MM.1S (cell line): ENCODE data around the gene USP44.

Experiments
- DNase-seq: peaks from one replicate; pipeline ENCODE4 v3.0.0-alpha.2; 2015
- H2AFZ ChIP-seq: fragments of 300-600 bp; sonication (generic); 2 replicates; pipeline ENCODE4 v1.6.0; 2016; ENCODE audit warnings: antibody characterized with exemption, low read length
- H3F3A ChIP-seq: fragments of 300-600 bp; sonication (generic); 2 replicates; pipeline ENCODE4 v1.6.1; 2016; ENCODE audit warnings: mild to moderate bottlenecking, antibody characterized with exemption, low read length, moderate library complexity, mixed read lengths; ENCODE audit not compliant: insufficient read depth
- H3K27ac ChIP-seq: fragments of 300-600 bp; sonication (generic); 2 replicates; pipeline ENCODE4 v1.5.1; 2016; ENCODE audit warnings: mild to moderate bottlenecking, low read length
- H3K27me3 ChIP-seq: fragments of 300-600 bp; sonication (generic); replicated peaks from 2 replicates; pipeline ENCODE4 v1.6.0; 2016; ENCODE audit warnings: low read length; ENCODE audit not compliant: insufficient read depth
- H3K36me3 ChIP-seq: fragments of 300-600 bp; sonication (generic); replicated peaks from 2 replicates; pipeline ENCODE4 v1.6.1; 2016; ENCODE audit warnings: mild to moderate bottlenecking, low read length, mixed read lengths; ENCODE audit not compliant: insufficient read depth
- H3K4me1 ChIP-seq: fragments of 300-600 bp; sonication (generic); 2 replicates; pipeline ENCODE4 v1.6.1; 2016; ENCODE audit warnings: low read length, mixed read lengths
- H3K4me2 ChIP-seq: fragments of 300-600 bp; sonication (generic); 2 replicates; pipeline ENCODE4 v1.6.0; 2016; ENCODE audit warnings: low read depth, low read length
- H3K4me3 ChIP-seq: fragments of 300-600 bp; sonication (generic); 2 replicates; pipeline ENCODE4 v1.5.1; 2016; ENCODE audit warnings: low read length, mixed read lengths
- H3K79me2 ChIP-seq: fragments of 300-600 bp; sonication (generic); 2 replicates; pipeline ENCODE4 v1.6.1; 2016; ENCODE audit warnings: mixed run types, low read length, mixed read lengths
- H3K9ac ChIP-seq: fragments of 300-600 bp; sonication (generic); 2 replicates; pipeline ENCODE4 v1.6.1; 2016; ENCODE audit warnings: low read length, mixed read lengths
- H3K9me2 ChIP-seq: fragments of 300-600 bp; sonication (generic); replicated peaks from 2 replicates; pipeline ENCODE4 v1.6.1; 2016; ENCODE audit warnings: mild to moderate bottlenecking, low read length, mixed read lengths; ENCODE audit not compliant: insufficient read depth
- H3K9me3 ChIP-seq: fragments of 300-600 bp; sonication (generic); replicated peaks from 2 replicates; pipeline ENCODE4 v1.6.1; 2016; ENCODE audit warnings: mild to moderate bottlenecking, low read length, mixed read lengths; ENCODE audit not compliant: insufficient read depth
- H4K20me1 ChIP-seq: fragments of 300-600 bp; sonication (generic); 2 replicates; pipeline ENCODE4 v1.6.1; 2016; ENCODE audit warnings: mild to moderate bottlenecking, low read length, moderate library complexity, mixed read lengths; ENCODE audit not compliant: insufficient read depth
- EZH2 ChIP-seq: fragments of 300-600 bp; sonication (generic); optimal IDR thresholded peaks from 2 replicates; pipeline ENCODE3; 2017; ENCODE audit warnings: low read depth, mild to moderate bottlenecking, antibody characterized with exemption, low read length, mixed read lengths
- EZH2phosphoT487 ChIP-seq: fragments of 300-600 bp; sonication (generic); IDR thresholded peaks from 2 replicates; pipeline ENCODE4 v1.6.1; 2018; ENCODE audit warnings: antibody characterized with exemption, low read length
- TF ChIP-seq, protein P1 (sequence below): fragments of 300-600 bp; sonication (generic); IDR thresholded peaks from 2 replicates; pipeline ENCODE4 v1.5.1; 2016; ENCODE audit warnings: antibody characterized with exemption, low read length, mixed read lengths

Gene USP44

DNA sequence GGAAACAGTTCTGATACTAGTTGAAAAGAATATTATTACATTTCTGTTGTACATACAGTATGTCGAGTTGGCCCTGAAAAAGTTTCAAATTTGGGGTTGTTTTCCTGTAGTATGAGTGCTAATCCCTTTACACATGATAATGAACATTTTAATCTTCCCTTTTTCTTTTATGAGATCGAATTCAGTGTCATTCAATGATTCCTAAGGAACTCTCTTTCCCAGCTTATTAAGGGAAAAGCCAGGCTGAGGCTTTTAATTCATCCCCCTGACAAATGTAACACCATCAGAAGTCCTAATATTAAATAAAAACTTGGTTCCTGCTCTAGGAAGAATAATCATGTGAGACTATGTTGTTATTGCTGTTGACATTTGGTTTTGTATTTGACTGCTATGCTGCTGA is 42.9 kb upstream of the USP44 start:
- H2AFZ ChIP-seq: no peak overlapping the region
- no peaks in the 10 kb centered on the region for H3K79me2 ChIP-seq
- no peaks in the 10 kb centered on the region for H3K27me3 ChIP-seq
- no peaks in the 10 kb centered on the region for H4K20me1 ChIP-seq
- no peaks in the 10 kb centered on the region for H3K9me2 ChIP-seq
- H3K4me3 ChIP-seq: no peak overlapping the region
- H3F3A ChIP-seq: no peaks in the 10 kb centered on the region
- H3K9ac ChIP-seq: no peak overlapping the region
- H3K4me1 ChIP-seq: no peaks in the 10 kb centered on the region
- DNase-seq: no peak
- H3K36me3 ChIP-seq: no peaks in the 10 kb centered on the region
- no peak overlapping the region for H3K27ac ChIP-seq
- TF ChIP-seq, protein P1, sequence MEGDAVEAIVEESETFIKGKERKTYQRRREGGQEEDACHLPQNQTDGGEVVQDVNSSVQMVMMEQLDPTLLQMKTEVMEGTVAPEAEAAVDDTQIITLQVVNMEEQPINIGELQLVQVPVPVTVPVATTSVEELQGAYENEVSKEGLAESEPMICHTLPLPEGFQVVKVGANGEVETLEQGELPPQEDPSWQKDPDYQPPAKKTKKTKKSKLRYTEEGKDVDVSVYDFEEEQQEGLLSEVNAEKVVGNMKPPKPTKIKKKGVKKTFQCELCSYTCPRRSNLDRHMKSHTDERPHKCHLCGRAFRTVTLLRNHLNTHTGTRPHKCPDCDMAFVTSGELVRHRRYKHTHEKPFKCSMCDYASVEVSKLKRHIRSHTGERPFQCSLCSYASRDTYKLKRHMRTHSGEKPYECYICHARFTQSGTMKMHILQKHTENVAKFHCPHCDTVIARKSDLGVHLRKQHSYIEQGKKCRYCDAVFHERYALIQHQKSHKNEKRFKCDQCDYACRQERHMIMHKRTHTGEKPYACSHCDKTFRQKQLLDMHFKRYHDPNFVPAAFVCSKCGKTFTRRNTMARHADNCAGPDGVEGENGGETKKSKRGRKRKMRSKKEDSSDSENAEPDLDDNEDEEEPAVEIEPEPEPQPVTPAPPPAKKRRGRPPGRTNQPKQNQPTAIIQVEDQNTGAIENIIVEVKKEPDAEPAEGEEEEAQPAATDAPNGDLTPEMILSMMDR: no peak
- TF ChIP-seq EZH2: no peak
- TF ChIP-seq EZH2phosphoT487: no peak
- no peak overlapping the region for H3K4me2 ChIP-seq
- H3K9me3 ChIP-seq: no peaks in the 10 kb centered on the region

DNA sequence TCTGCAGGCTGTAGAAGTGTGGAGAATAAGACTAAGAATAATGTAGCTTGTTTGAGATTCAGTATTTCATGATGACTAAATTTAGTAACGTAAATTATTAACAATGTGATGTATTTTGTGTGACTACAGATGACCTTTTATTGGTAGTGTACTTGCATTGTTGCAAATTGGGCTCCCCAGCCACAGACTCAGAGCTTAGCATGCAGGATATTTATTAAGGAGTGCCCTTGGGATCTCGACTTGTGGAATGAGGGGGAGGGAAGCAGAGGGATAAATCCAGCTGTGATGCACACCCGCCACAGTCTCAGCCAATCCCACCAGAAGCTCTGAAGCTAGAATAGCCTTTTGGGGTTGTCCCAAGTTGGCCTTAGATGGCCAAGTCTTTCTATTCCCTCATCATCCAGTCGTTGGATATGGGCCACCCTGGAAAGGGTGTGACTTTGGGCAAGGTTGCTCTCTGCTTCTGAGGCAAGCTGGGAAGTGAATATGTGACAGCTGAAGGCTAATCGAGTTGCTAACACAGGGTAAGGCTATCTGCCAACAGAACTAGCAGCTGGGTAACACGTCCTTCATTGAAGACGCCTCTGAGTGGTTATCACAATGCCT is 42.1 kb upstream of the USP44 start:
- Histone ChIP-seq H3K36me3 (no peaks in the 10 kb centered on the region), H4K20me1 (no peaks in the 10 kb centered on the region), H3K9me2 (no peaks in the 10 kb centered on the region), H2AFZ (no peak overlapping the region), H3K9ac (no peak overlapping the region), H3F3A (no peaks in the 10 kb centered on the region), H3K4me2 (no peak overlapping the region), H3K27me3 (no peaks in the 10 kb centered on the region), H3K4me1 (no peaks in the 10 kb centered on the region), H3K79me2 (no peaks in the 10 kb centered on the region), H3K27ac (no peak overlapping the region), H3K9me3 (no peaks in the 10 kb centered on the region), H3K4me3 (no peak overlapping the region)
- DNase-seq: no peak
- TF ChIP-seq EZH2 (no peak), EZH2phosphoT487 (no peak)
- TF ChIP-seq, protein P1: no peak

DNA sequence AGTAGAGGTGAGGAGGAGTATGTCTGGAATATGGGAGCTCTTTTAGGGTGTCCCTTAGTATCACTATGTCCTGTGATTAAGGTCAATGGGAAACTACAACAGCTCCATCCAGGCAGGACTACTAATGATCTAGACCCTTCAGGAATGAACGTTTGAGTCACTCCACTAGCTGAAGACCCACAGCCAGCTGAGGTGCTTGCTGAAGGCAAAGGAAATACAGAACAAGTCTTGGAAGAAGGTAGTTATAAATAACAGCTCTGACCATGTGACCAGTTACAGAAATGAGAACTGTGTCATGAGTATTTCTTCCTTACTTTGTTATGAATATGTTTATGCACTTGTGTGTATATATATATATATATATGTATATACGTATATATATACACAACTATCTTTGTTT is 40.5 kb upstream of the USP44 start:
- Histone ChIP-seq H3K9ac (no peak overlapping the region), H3K27ac (no peak overlapping the region), H3F3A (no peaks in the 10 kb centered on the region), H2AFZ (no peak overlapping the region), H4K20me1 (no peaks in the 10 kb centered on the region), H3K4me2 (no peak overlapping the region), H3K9me2 (no peaks in the 10 kb centered on the region), H3K4me1 (no peaks in the 10 kb centered on the region), H3K9me3 (no peaks in the 10 kb centered on the region), H3K4me3 (no peak overlapping the region), H3K27me3 (no peaks in the 10 kb centered on the region), H3K36me3 (no peaks in the 10 kb centered on the region), H3K79me2 (no peaks in the 10 kb centered on the region)
- TF ChIP-seq, protein P1: no peak
- TF ChIP-seq EZH2phosphoT487: no peak
- TF ChIP-seq EZH2: no peak
- DNase-seq: no peak
